ENCODE data around the gene DUSP8.

DUSP8 gene

DNA sequence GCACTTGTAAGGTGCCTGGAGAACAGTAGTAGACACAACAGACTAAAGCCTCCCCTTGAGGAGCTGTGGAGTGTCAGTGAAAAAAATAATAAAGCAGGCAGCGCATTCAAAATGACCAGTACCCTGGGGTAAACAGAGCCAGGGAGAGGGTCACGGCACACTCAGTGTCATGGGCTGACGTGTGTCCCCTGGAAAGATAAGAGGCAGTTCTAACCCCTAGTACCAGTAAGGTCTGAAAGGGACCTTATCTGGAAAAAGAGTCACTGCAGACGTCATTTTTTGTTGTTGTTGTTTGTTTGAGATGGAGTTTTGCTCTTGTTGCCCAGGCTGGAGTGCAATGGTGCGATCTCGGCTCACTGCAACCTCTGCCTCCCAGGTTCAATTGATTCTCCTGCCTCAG is 32.0 kb downstream of the DUSP8 start:
- no peak for DNase-seq (ENCODE audit: low read depth)
- H3K4me3 ChIP-seq (ENCODE audit: control insufficient read depth, low read depth, low read length): no peak overlapping the region
- TF ChIP-seq, protein P1, sequence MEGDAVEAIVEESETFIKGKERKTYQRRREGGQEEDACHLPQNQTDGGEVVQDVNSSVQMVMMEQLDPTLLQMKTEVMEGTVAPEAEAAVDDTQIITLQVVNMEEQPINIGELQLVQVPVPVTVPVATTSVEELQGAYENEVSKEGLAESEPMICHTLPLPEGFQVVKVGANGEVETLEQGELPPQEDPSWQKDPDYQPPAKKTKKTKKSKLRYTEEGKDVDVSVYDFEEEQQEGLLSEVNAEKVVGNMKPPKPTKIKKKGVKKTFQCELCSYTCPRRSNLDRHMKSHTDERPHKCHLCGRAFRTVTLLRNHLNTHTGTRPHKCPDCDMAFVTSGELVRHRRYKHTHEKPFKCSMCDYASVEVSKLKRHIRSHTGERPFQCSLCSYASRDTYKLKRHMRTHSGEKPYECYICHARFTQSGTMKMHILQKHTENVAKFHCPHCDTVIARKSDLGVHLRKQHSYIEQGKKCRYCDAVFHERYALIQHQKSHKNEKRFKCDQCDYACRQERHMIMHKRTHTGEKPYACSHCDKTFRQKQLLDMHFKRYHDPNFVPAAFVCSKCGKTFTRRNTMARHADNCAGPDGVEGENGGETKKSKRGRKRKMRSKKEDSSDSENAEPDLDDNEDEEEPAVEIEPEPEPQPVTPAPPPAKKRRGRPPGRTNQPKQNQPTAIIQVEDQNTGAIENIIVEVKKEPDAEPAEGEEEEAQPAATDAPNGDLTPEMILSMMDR (IDR thresholded peaks at IDR 0.05; ENCODE audit: control insufficient read depth, insufficient read depth, low read depth, low read length, missing control alignments): no peak

DNA sequence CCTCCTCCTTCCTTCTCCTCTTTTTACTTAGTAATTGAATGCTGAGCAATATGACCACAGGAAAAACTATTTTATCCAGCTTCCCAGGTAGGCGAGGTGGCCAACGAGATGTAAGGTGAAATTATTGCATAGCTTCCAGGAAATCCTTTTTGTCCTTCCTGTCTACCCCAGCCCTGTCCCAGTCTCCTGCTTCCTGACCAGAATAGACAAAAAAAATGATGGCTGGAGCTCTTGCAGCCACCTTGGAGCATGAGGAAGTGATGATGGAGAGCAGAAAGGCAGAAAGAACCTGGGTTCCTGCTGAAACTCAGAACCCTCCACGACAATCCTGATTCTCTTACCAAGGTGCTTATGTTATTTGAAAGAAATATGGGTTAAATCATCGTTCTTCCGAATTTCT is 33.9 kb downstream of the DUSP8 start:
- no peak overlapping the region for H3K4me3 ChIP-seq (ENCODE audit: control insufficient read depth, low read depth, low read length)
- TF ChIP-seq, protein P1 (IDR thresholded peaks at IDR 0.05; ENCODE audit: control insufficient read depth, insufficient read depth, low read depth, low read length, missing control alignments): no peak
- no peak for DNase-seq (ENCODE audit: low read depth)

DNA sequence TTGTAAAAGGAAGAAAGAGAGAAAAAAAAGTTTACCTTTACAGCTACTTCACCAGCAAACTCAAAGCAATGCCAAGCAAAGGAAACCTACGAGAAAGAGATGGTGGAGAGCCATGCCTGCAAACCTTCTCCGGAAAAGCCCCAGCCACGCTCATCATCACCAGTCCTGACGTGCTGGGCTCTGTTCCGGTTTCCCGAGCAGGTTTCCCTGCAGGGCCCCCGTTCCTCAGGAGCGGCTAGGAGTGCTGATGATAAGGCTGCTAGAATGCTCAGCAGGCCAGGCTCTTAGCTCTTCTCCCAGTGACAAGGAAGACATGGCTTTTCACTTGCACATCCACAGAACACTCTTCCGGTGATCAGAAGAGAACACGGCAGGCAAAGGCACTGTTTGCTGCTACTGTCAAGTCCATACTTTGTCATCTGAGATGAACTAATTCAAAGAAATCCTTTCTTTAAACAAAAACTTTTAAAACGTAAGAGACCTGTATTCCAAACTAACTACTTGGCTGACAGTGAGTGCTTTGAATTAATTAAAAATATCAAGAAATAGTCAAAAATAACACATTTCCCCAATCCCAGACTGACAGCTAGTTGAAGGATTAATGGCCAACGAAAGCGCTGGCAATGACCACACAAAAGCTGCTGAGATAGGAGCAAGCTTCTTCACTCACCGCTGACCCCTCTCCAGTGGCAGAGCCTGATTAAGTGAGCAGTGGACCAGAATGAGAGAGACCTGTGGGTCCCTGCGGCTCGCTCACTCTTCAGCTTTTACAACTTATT is 35.8 kb downstream of the DUSP8 start:
- TF ChIP-seq, protein P1 (IDR thresholded peaks at IDR 0.05; ENCODE audit: control insufficient read depth, insufficient read depth, low read depth, low read length, missing control alignments): no peak
- H3K4me3 ChIP-seq (ENCODE audit: control insufficient read depth, low read depth, low read length): no peak overlapping the region
- DNase-seq (ENCODE audit: low read depth): no peak

DNA sequence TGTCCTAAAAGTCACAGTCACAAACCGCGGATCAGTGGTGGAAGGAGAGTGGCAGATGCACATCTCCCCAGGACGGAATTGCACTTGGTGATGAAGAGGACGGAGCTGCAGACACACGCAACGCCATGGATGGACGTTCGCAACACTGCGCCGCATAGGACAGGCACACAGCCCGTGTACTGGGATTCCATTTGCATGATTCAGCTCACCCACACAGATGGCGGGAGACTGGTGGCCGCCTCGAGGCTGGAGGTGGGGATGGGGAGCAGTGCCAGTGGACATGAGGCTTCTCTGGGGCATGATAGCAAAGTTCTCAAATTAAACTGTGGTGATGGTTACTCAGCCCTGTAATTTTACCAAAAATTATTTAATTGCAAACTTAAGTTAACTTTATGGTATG is 37.4 kb downstream of the DUSP8 start:
- H3K4me3 ChIP-seq (ENCODE audit: control insufficient read depth, low read depth, low read length): no peak overlapping the region
- no peak for DNase-seq (ENCODE audit: low read depth)
- TF ChIP-seq, protein P1 (IDR thresholded peaks at IDR 0.05; ENCODE audit: control insufficient read depth, insufficient read depth, low read depth, low read length, missing control alignments): no peak

DNA sequence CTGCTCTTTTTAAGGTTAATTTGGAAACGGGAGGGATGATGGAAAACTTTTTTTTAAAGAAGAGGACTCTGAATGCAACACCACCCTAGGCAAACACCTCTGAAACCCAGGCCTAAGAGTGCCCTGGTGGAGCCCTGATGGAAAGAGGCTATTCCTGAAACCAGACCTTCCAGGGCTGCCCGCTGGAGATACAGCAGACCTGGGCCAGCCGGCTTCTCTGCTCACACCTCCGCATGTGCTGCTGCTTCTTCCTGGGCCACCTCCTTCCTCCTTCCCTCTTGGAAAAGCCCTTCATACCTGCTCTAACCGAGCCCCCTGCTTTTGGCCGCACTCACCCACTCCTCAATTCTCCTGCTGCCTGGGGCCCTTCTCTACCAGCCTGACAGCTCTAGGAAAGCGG is 37.9 kb downstream of the DUSP8 start:
- TF ChIP-seq, protein P1 (IDR thresholded peaks at IDR 0.05; ENCODE audit: control insufficient read depth, insufficient read depth, low read depth, low read length, missing control alignments): no peak
- no peak for DNase-seq (ENCODE audit: low read depth)
- no peak overlapping the region for H3K4me3 ChIP-seq (ENCODE audit: control insufficient read depth, low read depth, low read length)

DNA sequence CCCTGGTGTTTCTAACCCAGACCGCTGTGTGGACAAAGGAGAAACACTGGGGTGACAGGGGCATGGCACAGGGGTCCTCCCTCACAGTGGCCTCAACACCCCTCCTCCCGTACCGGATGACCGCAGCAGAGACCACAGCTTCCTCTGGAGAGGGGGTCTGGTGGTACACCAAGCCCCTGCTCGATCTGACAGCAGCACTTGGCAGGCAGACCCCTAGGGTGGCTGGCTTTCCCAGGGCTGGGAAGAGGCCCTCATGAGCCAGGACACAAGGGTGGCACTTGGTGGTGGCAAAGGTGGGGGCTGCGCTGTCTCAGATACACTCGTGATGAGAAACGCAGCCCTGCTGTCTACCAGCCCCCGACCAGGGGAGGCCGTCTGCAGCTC is 38.7 kb downstream of the DUSP8 start:
- no peak overlapping the region for H3K4me3 ChIP-seq (ENCODE audit: control insufficient read depth, low read depth, low read length)
- TF ChIP-seq, protein P1 (IDR thresholded peaks at IDR 0.05; ENCODE audit: control insufficient read depth, insufficient read depth, low read depth, low read length, missing control alignments): no peak
- no peak for DNase-seq (ENCODE audit: low read depth)

Measured in AG09309 (cell line).